Activated T-helper 1 cell treated with Interleukin-2 at 50 U/mL for 16 hours (primary cell): ENCODE data around the gene UPF3A.
A peak's percentile ranks its signal among the peaks of the same experiment; 100 is the strongest.
"Not testable (repeated sequence)": the region's sequence is repeated elsewhere in the genome, so short reads cannot be mapped to it uniquely, and the experiment has no call there.

Experiments
- DNase-seq: peaks from one replicate; pipeline ENCODE4 v3.0.0-alpha.2; 2020; ENCODE audit warnings: low read depth

UPF3A gene

DNA sequence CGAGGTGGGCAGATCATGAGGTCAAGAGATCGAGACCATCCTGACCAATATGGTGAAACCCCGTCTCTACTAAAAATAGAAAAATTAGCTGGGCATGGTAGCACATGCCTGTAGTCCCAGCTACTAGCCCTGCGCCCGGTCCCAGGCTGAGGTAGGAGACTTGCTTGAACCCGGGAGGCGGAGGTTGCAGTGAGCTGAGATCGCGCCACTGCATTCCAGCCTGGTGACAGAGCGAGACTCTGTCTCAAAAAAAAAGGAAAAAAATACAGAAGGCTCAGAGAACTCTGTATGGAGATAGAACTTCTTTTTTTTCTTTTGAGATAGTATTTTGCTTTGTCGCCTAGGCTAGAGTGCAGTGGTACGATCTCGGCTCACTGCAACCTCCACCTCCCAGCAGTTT lies 17.1 kb upstream of the UPF3A start:
- DNase-seq: not testable (repeated sequence)

DNA sequence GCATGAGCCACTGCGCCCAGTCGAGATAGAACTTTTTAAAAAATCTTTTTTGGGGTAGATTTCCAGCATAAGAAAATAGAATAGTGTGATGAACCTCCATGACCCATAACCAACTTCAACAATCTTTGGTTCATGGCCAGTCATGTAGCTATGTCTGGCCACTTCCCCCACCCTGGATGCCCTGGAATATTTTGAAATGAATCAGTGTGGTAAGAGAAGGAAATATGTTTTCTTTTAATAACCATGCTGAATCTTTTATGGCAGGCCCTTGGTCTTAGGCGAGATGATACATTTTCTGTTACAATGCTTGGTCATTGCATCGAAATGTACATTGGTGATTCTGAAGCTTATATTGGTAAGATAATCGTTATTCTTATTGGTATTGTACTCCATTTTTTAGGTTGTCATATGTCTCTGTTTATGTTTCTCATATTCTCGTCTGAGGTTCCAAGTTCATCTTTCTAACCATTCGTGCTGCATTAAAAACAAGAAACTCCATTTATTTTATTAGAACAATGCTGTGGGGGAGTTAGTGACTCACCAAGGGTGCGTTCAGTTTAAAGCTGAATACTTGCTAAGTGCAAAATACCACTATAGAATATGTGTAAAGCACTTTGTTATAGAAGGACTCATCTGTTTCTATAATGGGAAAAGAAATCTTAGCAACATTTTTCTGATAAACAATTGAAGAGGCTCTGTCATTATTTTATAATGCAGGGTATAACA lies 16.4 kb upstream of the UPF3A start:
- no peak for DNase-seq

DNA sequence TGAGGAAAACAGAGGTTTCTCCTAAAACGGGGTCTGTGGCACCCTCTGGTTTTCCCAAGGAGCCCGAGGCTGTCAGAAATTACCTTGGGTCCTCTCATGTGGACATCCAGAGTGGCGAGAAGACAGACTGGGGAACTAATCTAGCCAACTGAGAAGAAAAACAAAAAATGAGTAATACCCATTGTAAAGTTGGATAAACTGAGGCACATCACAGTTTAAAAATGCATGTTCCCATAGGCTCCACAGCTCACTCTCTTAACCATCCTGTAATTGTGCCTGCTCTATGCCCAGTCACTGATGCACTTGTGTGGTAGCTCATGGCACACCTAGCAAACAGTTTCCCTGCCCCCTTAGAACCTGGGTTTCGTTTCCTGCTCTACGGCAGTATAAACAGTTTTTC lies 15.2 kb upstream of the UPF3A start:
- DNase-seq: no peak

GRCh38 chr13:114268344-114269280 lies 12.8 kb upstream of the UPF3A start:
- no peak for DNase-seq

- no peak for DNase-seq
Measured at GRCh38 chr13:114269281-114269770, 12.1 kb upstream of the UPF3A start.

DNA sequence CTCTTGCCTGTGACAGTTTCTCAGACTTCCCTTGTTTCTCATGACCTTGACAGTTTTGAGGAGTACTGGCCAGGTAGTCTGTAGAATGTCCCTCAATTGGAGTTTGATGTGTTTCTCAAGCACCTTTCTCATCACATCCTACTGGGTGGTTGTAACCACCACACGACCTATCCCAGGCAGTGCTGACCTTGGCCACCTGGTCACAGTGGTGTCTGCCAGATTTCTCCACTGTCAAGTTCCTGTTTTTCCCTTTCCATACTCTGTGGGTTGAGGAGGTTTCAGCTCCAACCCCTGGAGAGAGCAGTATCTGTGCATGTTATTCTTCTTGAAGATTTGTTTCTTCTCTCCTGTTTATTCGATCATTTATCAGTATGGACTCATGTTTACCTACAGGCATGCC lies 8.4 kb upstream of the UPF3A start:
- no peak for DNase-seq

DNA sequence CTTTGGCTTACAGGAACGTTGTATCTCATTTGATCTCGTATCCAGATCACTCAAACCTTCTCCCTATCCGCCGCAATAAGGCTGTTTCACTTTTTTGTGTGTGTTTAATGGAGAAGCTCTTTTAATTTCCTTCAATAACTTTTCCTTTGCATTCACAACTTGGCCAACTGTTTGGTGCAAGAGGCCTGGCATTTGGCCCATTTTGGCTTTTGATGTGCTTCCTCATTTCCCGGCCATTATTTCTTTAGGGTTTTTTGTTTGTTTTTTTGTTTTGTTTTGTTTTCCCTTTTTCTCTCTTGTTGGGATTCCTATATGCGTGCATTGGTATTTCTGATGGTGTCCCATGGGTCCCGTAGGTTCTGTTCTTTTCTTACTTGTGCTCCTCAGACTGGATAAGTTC lies 6.1 kb upstream of the UPF3A start:
- no peak for DNase-seq

DNA sequence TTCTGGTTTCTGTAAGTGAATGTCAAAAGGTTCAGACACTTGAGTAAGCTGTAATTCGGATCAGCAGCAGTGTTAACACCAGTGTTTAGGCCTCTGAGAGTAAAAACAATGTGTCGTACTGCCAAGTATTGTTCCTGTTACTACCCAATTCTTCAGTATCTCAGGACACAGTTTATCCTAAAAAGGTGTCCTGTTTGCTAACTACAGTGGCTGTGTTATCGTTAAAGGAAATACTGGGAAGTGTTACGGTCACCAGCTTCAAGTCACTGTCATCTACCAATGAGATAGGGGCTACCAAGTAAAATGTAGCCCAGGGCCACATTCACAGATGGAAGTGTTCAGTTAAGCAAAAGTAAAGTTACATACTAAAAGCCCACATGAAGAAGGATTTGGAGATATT lies 2.3 kb upstream of the UPF3A start:
- no peak for DNase-seq

GRCh38 chr13:114279758-114280355 lies 1.5 kb upstream of the UPF3A start:
- no peak for DNase-seq

DNA sequence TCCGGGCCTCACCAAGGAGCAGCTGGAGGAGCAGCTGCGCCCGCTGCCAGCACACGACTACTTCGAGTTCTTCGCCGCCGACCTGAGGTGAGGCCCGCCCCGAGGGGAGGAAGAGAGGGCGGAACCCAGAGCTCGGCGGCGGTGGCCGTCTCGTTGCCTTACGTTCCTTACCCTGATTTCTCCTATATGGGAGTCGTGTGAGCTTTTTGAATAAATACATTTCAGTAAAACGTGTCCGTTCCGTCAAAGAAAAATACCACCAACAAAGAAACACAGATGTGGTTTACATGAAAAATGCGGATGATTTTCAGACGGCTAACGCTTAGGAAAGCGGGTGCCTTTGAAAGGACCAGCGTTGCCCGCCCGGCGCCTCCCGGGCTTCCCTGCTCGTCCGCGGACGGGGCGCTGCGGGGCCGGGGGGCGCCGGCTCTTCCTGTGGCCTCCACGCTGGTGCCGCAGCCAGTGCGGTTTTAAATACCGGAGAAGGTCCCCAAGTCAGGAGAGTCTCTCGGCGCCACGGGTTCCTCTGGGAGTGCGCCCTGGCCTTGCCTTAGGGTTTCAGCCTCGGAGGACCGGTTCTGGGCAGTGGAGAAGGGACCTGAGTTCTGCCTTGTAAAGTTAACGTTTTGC lies 755 bp downstream of the UPF3A start:
- DNase-seq: peak; percentile 55

DNA sequence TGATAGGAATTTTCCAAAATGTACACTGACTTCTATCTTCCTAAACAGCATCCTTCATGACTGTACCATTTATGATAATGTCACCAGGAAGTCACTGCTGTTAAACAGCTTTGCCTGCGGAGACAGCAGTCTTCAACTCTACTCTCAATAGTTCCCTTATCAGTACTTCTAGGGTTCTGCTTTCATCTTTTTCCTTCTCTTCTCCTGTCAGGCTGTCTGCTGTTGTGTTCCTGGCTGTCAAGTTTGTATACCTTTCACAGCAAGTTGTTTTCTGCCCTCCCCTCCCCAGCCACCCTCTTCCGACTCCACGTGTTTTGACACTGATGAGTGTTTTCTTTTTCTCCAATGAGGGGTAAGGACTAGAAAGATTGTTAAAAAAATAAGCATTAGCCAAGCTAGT lies 2.2 kb downstream of the UPF3A start:
- no peak for DNase-seq

DNA sequence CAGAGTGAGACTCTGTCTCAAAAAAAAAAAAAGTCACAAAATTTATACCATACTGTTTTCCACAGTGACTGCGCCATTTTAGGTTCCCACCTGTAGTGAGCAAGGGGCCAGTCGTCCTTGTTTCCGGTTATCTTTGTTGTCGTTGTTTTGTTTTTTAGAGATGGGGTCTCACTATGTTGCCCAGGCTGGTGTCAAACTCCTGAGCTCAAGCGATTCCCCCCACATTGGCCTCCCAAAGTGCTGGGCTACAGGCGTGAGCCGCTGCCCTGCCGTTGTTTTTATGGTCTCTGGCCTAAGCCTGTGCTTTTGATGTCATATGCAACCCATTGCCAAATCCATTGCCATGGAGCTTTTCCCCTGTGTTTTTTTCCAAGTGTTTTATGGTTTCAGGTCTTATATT lies 3.3 kb downstream of the UPF3A start:
- DNase-seq: no peak

GRCh38 chr13:114285166-114285808 lies 3.9 kb downstream of the UPF3A start:
- DNase-seq: no peak

GRCh38 chr13:114286808-114287207 lies 5.4 kb downstream of the UPF3A start:
- DNase-seq: no peak

GRCh38 chr13:114288157-114288591 lies 6.8 kb downstream of the UPF3A start:
- DNase-seq: no peak

GRCh38 chr13:114296448-114296847 lies 15.0 kb downstream of the UPF3A start:
- no peak for DNase-seq

GRCh38 chr13:114296902-114297301 lies 15.5 kb downstream of the UPF3A start:
- DNase-seq: no peak

DNA sequence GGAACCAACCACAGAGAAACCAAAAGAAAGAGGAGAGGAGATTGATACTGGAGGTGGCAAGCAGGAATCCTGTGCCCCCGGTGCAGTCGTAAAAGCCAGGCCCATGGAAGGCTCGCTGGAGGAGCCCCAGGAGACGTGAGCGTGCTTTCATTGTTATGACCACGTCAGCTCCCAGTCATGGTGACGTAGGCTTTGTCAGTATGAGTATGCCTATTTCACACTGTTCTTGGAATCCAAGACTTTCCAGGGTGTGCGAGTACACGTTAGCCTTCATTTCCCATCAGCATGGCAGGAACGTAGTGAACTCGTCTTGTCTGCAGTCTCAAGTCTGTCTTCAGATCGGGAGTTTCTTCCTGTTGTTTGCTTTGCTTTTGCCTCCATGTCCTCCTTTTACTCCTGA lies 17.5 kb downstream of the UPF3A start:
- DNase-seq: no peak

DNA sequence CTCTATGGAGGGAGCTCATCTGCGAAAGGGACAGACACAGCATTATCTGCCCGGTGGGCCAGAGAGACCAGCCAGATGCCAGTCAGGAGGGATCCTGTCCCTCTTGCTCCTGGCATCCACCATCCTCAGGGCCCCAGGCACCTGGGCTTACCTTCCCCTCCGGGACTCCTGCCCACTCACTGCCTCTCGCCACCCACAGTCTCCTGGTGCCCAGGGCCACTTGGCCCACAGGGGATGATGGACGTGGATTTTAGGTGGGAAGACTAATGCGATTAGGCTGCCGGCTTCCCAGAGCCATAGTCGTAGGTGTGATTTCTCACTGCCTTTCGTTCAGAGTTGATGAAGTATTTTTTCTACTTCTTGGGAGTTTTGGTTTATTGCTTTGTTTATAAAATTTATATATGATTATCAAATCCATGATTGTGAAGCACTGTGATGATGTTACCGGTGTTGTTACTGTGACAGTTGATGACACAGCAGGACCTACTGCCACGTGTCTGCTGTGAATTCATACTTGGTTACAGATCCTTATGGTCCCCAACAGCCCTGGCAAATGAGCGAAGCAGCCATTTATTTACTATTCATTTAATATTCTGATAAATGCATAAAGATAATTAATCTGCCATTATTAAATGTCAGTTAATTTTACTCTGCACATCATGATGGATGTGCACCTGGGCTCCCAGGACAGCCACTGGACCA lies 18.4 kb downstream of the UPF3A start:
- no peak for DNase-seq

DNA sequence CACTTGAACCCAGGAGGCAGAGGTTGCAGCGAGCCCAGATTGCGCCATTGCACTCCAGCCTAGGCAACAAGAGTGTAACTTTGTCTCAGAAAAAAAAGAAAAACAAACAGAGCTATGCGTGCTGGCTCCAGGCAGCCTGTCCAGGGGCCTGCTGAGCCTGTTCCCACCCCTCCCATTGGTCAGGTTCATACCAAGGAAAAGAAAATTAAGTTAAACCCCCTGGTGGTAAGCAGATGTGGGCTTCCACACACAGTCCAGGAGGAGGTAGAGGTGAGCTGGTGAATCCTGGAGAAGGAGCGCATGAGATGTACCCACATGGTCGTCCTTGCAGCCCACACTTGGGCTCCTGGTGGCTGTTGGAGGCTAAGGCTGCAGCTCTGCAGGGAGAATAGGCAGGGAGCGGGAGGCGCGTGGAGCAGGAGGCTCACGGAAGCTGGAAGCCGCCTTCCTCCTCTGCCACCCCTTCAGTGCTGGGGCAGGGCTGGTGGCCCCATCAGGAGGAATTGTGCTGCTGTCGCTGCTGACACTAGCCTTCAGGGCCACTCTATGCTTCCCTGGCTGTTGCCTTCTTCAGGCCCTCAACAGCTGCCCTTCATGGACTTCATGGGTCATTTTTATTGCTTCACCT lies 22.4 kb downstream of the UPF3A start:
- no peak for DNase-seq
